ENCODE measurements around the gene ABR.
"Not testable (repeated sequence)": the region's sequence is repeated elsewhere in the genome, so short reads cannot be mapped to it uniquely, and the experiment has no call there.

ABR gene

DNA sequence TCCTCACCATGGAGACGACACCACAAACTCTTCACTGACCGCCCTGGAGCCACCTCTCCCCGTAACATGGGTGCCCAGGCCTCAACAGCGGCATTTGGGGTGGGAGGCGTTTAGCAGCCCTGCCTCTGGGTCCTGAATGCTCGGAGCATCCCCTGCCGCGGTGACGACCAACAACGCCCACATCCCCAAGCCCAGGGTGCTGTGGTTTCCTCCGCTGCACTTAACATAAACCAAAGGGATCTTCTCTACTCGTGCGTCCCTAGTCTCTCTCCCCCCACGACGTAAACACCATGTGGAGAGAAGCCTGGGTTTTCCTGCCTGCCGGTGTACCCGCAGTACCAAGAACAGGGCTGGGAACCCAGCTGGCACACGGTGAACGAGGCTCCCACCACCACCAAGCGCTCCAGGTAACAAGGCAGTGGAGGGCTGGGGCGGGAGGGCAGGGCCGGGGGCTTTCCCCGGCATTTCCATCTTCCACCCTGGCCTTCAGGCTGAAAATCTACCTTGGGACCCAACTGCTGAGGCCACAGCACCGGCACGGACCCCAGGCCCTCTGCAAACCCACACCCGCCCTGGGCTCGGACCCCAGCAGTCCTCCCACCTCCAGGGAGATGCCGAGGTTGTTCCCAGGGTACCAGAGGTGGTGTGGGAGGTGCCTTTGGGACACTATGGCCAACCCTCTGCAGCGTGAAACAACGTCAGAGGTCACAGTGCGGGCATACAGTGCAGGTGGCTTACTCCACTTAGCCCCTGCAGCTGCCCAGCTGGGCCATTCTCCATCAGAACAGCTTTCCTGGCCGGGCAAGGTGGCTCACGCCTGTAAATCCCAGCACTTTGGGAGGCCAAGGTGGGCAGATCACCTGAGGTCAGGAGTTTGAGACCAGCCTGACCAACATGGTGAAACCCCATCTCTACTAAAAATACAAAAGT, 128.5 kb downstream of the ABR start:
- in situ Hi-C loops (cut with HindIII; ENCODE audit: low sequenced_read_pairs) = no loop called here

DNA sequence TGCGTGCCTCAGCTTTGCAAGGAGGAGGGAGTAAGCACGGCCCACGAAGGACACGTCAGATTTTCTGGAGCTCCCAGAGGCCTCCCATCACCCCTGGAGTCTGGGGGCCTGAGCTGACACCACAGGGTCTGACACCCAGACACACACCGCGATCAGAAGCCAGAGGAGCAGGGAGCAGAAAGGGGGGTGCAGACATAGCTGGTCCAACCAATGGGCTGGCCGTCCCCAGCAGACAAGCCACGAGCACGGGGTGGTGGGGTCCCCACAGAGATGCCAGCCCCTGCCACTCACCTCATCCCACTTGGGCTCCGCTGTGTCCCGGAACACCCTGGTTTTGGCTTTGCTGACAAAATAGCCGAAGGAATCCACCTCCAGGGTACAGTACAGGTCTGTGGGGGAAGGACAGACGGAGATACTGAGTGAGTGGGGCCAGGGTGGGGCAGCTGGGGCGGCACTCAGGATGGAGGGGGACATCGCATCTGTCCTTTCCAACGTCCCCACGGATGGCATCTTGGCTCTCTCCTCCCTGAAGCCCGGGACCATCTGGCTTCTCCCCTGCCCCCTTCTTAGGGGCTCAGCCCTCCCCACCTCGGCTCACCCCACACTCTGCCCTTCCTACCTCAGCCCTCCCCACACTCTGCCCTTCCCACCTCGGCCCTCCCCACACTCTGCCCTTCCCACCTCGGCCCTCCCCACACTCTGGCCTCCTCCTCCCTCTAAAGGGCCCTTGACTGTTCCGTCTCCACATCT, 129.4 kb downstream of the ABR start:
- in situ Hi-C loops (cut with HindIII; ENCODE audit: low sequenced_read_pairs) = no loop called here

DNA sequence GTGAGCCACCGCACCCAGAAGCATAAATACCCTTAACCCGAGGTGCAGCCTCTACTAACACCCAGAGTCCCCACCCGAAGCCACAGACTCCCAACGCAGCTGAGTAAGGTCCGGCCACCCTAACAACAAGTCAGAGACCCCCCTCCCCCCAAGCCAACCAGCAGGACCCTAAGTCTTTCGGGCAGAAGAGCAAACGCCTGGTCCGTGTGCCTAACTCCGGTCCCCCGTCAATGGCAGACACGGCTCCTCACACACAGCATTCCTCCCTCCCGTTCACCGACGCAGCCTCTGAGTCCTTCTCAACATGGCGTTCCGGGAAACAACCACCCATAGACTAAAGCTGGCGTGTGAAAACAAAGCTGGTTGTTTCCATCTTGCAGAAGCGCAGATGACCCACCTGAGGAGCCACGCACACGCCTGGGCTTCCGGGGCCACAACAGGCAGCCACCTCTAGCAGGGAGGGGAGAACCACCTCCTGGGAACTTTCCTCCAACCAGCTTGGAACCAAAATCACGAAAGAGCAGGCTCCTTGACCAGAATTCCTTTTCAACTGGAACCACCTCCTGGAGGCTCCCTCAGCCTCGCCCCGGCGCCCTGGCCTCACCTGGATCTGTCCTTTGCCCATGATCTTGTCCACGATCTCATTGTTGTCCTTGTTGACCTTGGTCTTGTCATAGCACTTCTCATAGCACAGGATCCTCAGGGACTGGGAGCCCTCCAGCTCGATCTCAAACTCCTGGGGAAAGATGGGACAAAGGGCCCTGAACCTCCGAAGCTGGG, 130.1 kb downstream of the ABR start:
- in situ Hi-C loops (cut with HindIII; ENCODE audit: low sequenced_read_pairs) = no loop called here

DNA sequence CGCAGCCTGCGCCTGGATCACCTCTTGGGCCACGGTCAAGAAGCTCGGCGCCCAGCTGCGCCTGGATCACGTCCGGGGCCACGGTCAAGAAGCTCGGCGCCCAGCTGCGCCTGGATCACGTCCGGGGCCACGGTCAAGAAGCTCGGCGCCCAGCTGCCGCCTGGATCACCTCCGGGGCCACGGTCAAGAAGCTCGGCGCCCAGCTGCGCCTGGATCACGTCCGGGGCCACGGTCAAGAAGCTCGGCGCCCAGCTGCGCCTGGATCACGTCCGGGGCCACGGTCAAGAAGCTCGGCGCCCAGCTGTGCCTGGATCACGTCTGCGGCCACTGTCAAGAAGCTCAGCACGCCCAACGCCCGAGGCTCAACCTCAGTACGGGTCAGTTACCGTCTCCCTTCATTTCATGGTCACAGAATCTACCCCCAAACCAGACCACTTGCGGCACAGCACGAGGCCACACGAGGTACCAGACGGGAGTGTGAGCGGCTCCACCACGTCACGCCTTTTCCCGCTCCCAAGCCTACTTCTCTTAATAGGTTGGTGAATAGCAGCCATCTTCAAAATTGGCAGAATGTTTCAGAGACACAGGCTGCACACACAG, 131.2 kb downstream of the ABR start:
- in situ Hi-C loops (cut with HindIII; ENCODE audit: low sequenced_read_pairs) = not testable (repeated sequence)

GRCh38 chr17:1047879-1048470, 131.8 kb downstream of the ABR start:
- in situ Hi-C loops (cut with HindIII; ENCODE audit: low sequenced_read_pairs) = no loop called here

DNA sequence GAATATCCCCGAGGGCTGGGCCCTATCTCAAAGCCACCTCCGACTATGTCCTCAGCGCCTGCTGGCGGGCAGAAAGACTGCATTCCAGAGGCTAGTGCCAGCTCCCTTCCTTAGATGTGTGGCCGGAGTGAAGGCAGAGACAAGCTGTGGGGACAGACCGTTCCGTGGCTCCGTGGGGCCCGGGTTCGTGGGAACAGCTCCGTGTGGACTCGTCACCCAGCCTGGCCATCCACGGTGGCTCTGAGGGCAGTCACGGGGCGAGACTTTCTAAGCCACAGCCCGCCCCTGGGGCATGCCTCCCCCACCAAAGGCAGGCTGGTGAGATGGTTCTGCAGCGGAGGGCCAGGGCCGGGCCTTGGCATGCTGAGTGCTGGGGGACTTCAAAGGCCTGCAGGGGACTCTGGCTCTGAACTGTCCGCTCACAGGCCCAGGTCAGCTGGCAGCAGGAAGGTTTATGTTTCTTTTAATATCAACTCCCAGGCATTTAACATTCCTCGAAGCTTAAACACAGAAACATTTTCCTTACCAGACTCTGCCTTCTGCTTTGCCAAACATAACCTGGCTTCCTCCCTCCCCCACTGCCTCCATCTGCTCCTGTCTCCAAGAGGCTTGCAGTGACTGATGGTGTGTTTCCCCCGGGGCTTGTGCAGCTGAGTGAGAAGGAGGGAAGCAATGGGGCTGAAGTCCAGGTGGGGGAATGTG, 132.5 kb downstream of the ABR start:
- in situ Hi-C loops (cut with HindIII; ENCODE audit: low sequenced_read_pairs) = no loop called here

DNA sequence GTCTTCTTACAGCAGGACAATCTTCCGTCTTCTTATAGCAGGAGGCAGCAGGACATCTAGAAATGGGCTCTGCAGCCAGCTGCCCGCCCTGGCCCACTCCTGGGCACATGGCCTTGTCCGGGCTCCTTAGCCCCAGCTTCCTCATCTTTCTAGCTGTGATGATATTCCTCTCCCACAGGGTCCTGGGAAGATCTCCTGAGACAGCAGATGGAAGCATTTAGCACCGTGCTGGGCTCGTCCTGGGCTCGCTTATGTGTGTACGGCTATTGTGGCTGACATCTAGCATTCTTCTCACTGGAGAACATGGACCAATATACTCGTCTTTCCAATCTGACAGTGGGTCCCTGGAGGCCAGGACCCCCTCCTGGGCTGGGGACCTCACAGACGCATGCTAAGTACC, 134.3 kb downstream of the ABR start:
- in situ Hi-C loops (cut with HindIII; ENCODE audit: low sequenced_read_pairs) = no loop called here

DNA sequence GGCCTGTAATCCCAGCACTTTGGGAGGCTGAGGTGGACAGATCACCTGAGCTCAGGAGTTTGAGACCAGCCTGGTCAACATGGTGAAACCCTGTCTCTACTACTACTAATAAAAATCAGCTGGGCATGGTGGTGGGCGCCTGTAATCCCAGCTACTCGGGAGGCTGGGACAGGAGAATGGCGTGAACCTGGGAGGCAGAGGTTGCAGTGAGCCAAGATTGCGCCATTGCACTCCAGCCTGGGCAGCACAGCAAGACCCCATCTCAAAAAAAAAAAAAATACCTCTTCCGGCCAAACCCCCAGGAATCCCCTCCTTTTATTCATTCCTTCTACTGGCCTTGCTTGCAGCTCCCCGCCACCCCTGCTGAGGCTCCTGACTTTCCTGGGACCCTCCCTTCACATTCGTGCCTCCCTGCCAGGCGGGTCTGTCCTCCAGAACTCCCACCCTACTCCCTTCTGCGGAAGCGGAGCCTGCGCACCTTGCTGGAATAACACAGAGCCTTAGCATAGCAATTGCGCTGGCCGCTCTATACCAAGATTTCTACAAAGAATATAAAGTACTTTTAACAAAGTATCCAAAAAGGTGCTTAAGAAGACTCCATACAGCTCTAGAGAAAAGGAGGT, 135.3 kb downstream of the ABR start:
- in situ Hi-C loops (cut with HindIII; ENCODE audit: low sequenced_read_pairs) = not testable (repeated sequence)

DNA sequence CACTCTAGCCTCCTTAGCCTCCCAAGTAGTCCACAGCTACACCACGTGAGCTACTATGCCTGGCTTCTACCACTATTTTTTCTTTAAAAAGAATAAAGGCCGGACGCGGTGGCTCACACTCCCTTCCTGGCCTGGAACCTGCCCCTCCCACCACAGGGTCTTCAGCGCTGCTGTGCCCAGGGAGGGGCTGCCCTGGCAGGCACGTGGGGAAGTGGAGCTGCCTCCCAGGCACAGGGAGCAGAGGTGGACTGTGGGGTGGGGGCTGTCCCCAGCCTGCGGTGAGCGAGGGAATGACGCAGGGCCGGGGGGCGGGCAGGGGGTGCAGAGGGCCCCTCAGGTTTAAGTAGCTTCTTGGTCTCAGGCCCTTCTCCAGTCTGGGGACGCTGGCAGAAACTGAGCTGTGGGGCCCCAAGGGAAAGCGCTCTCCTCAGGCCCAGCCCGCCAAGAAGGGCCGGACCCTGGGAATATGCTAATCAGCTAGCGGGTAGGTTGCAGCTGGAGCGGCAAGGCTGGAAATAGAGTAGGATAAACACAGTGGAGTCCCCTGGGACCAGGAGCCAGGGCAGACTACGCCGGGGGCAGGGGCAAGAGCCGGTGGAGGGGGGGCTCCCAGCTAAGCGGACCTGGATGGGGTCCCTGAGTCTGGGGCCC, 136.1 kb downstream of the ABR start:
- in situ Hi-C loops (cut with HindIII; ENCODE audit: low sequenced_read_pairs) = no loop called here

- in situ Hi-C loops (cut with HindIII; ENCODE audit: low sequenced_read_pairs) = no loop called here
Measured at GRCh38 chr17:1042486-1042885, 137.3 kb downstream of the ABR start.

DNA sequence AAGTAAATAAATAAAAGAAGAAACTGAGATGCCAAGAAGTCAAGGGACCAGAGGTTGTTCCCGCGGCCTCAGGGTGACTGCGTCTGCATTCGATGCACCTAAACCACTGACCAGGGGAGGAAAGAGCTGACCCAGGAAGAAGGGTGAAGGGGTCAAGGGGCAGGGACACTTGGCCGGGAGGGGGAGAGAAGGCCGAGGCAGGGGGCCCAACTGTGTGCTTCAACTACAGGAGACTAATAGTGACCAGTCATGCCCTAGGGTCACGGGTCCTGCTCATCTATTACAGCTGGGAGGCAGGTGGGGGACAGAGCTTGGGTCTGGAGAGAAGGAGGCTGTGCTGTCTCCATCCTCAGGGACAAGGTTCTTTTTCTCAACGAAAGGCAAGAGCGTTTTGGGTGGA, 138.0 kb downstream of the ABR start:
- in situ Hi-C loops (cut with HindIII; ENCODE audit: low sequenced_read_pairs) = no loop called here

GRCh38 chr17:1040216-1040600, 139.6 kb downstream of the ABR start:
- in situ Hi-C loops (cut with HindIII; ENCODE audit: low sequenced_read_pairs) = no loop called here

- in situ Hi-C loops (cut with HindIII; ENCODE audit: low sequenced_read_pairs) = no loop called here
Measured at GRCh38 chr17:1039511-1040215, 140.1 kb downstream of the ABR start.

DNA sequence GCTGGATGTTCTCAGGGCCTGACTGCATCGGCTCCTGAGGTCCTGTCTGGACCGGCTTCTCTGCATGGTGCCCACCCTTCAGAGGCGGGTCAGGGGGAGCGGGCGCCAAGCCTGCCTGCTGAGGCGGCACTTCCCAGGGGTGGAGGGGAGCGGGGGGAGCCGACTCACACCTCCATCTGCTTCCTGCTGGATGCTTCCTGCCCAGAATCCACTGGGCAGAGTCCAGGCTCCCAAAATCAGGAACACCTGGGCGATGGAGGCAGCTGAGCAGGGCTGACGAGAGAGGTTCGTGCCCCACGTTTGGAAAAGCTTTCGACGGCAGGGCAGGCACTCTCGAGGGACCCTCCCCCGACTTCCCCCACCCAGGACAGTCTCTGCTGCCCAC, 140.7 kb downstream of the ABR start:
- in situ Hi-C loops (cut with HindIII; ENCODE audit: low sequenced_read_pairs) = no loop called here

GRCh38 chr17:1038459-1039122, 141.2 kb downstream of the ABR start:
- in situ Hi-C loops (cut with HindIII; ENCODE audit: low sequenced_read_pairs) = no loop called here

GRCh38 chr17:1037238-1037879, 142.4 kb downstream of the ABR start:
- in situ Hi-C loops (cut with HindIII; ENCODE audit: low sequenced_read_pairs) = no loop called here

GRCh38 chr17:1036845-1037237, 142.9 kb downstream of the ABR start:
- in situ Hi-C loops (cut with HindIII; ENCODE audit: low sequenced_read_pairs) = no loop called here
